ENCODE results near the gene IP6K3. TPM values are rescaled to one million over a fixed set of nuclear protein-coding genes. Genes with fewer than 3 reads are reported as not detected.

IP6K3 gene
- total RNA-seq, 1 donor from 2014 or later, result not detected

GRCh38 chr6:33688451-33689147 lies 58.1 kb downstream of the IP6K3 start:
- H3K4me1 Mint-ChIP-seq (ENCODE audit: low read depth), result peaks cover 28% of the 10 kb centered on the region
- H3K9me3 Mint-ChIP-seq, result no peaks in the 10 kb centered on the region
- H3K27ac Mint-ChIP-seq, result no peak overlapping the region
- no peak overlapping the region for H3K4me3 Mint-ChIP-seq
- intact Hi-C loops (cut with micrococcal nuclease), result no loop called here
- no peak for DNase-seq (ENCODE audit: low spot score)
- H3K36me3 Mint-ChIP-seq (ENCODE audit: low read depth), result peaks cover 49% of the 10 kb centered on the region
- no peaks in the 10 kb centered on the region for H3K27me3 Mint-ChIP-seq (ENCODE audit: insufficient read depth)

GRCh38 chr6:33688006-33688405 lies 58.7 kb downstream of the IP6K3 start:
- H3K9me3 Mint-ChIP-seq, result no peaks in the 10 kb centered on the region
- no peak for DNase-seq (ENCODE audit: low spot score)
- no peak overlapping the region for H3K27ac Mint-ChIP-seq
- no peak overlapping the region for H3K4me3 Mint-ChIP-seq
- peaks cover 51% of the 10 kb centered on the region for H3K36me3 Mint-ChIP-seq (ENCODE audit: low read depth)
- intact Hi-C loops (cut with micrococcal nuclease), result no loop called here
- peaks cover 28% of the 10 kb centered on the region for H3K4me1 Mint-ChIP-seq (ENCODE audit: low read depth)
- H3K27me3 Mint-ChIP-seq (ENCODE audit: insufficient read depth), result no peaks in the 10 kb centered on the region

- no peaks in the 10 kb centered on the region for H3K9me3 Mint-ChIP-seq
- intact Hi-C loops (cut with micrococcal nuclease), result no loop called here
- no peaks in the 10 kb centered on the region for H3K27me3 Mint-ChIP-seq (ENCODE audit: insufficient read depth)
- peaks cover 28% of the 10 kb centered on the region for H3K4me1 Mint-ChIP-seq (ENCODE audit: low read depth)
- H3K36me3 Mint-ChIP-seq (ENCODE audit: low read depth), result peaks cover 49% of the 10 kb centered on the region
- no peak for DNase-seq (ENCODE audit: low spot score)
- H3K4me3 Mint-ChIP-seq, result no peak overlapping the region
- no peak overlapping the region for H3K27ac Mint-ChIP-seq
These were observed 59.4 kb downstream of the IP6K3 start for GRCh38 chr6:33686981-33687975.

GRCh38 chr6:33686225-33686924 lies 60.3 kb downstream of the IP6K3 start:
- no peaks in the 10 kb centered on the region for H3K9me3 Mint-ChIP-seq
- no peak overlapping the region for H3K4me3 Mint-ChIP-seq
- no peak overlapping the region for H3K27ac Mint-ChIP-seq
- intact Hi-C loops (cut with micrococcal nuclease), result no loop called here
- peaks cover 25% of the 10 kb centered on the region for H3K4me1 Mint-ChIP-seq (ENCODE audit: low read depth)
- no peak for DNase-seq (ENCODE audit: low spot score)
- peaks cover 47% of the 10 kb centered on the region for H3K36me3 Mint-ChIP-seq (ENCODE audit: low read depth)
- no peaks in the 10 kb centered on the region for H3K27me3 Mint-ChIP-seq (ENCODE audit: insufficient read depth)

- Mint-ChIP-seq H3K27ac (peak overlapping the region; percentile 68), H3K9me3 (no peaks in the 10 kb centered on the region), H3K4me1 (ENCODE audit: low read depth) (peaks cover 23% of the 10 kb centered on the region), H3K36me3 (ENCODE audit: low read depth) (peaks cover 44% of the 10 kb centered on the region), H3K27me3 (ENCODE audit: insufficient read depth) (no peaks in the 10 kb centered on the region), H3K4me3 (no peak overlapping the region)
- intact Hi-C loops (cut with micrococcal nuclease), result no loop called here
- DNase-seq (ENCODE audit: low spot score), result no peak
These were observed 61.1 kb downstream of the IP6K3 start for GRCh38 chr6:33685411-33686224.

- H3K36me3 Mint-ChIP-seq (ENCODE audit: low read depth), result peaks cover 44% of the 10 kb centered on the region
- intact Hi-C loops (cut with micrococcal nuclease), result no loop called here
- H3K4me1 Mint-ChIP-seq (ENCODE audit: low read depth), result peaks cover 23% of the 10 kb centered on the region
- H3K27me3 Mint-ChIP-seq (ENCODE audit: insufficient read depth), result no peaks in the 10 kb centered on the region
- H3K4me3 Mint-ChIP-seq, result no peak overlapping the region
- no peaks in the 10 kb centered on the region for H3K9me3 Mint-ChIP-seq
- peak overlapping the region; percentile 68 for H3K27ac Mint-ChIP-seq
- DNase-seq (ENCODE audit: low spot score), result no peak
These were observed 61.7 kb downstream of the IP6K3 start for GRCh38 chr6:33684983-33685382.

- H3K27me3 Mint-ChIP-seq (ENCODE audit: insufficient read depth), result no peaks in the 10 kb centered on the region
- intact Hi-C loops (cut with micrococcal nuclease), result no loop called here
- no peaks in the 10 kb centered on the region for H3K9me3 Mint-ChIP-seq
- no peak overlapping the region for H3K4me3 Mint-ChIP-seq
- DNase-seq (ENCODE audit: low spot score), result no peak
- no peak overlapping the region for H3K27ac Mint-ChIP-seq
- H3K36me3 Mint-ChIP-seq (ENCODE audit: low read depth), result peaks cover 44% of the 10 kb centered on the region
- peaks cover 23% of the 10 kb centered on the region for H3K4me1 Mint-ChIP-seq (ENCODE audit: low read depth)
These were observed 62.2 kb downstream of the IP6K3 start for GRCh38 chr6:33684428-33684896.

GRCh38 chr6:33683576-33684427 lies 62.9 kb downstream of the IP6K3 start:
- Mint-ChIP-seq H3K4me1 (ENCODE audit: low read depth) (peaks cover 23% of the 10 kb centered on the region), H3K9me3 (no peaks in the 10 kb centered on the region), H3K4me3 (no peak overlapping the region), H3K27me3 (ENCODE audit: insufficient read depth) (no peaks in the 10 kb centered on the region), H3K36me3 (ENCODE audit: low read depth) (peaks cover 44% of the 10 kb centered on the region), H3K27ac (peak overlapping the region; percentile 90)
- intact Hi-C loops (cut with micrococcal nuclease), result no loop called here
- DNase-seq (ENCODE audit: low spot score), result no peak

- intact Hi-C loops (cut with micrococcal nuclease), result no loop called here
- peaks cover 43% of the 10 kb centered on the region for H3K36me3 Mint-ChIP-seq (ENCODE audit: low read depth)
These were observed 63.6 kb downstream of the IP6K3 start for GRCh38 chr6:33683051-33683571.

GRCh38 chr6:33682341-33682740 lies 64.4 kb downstream of the IP6K3 start:
- H3K27me3 Mint-ChIP-seq (ENCODE audit: insufficient read depth), result no peaks in the 10 kb centered on the region
- no peaks in the 10 kb centered on the region for H3K9me3 Mint-ChIP-seq
- H3K36me3 Mint-ChIP-seq (ENCODE audit: low read depth), result peaks cover 49% of the 10 kb centered on the region
- H3K4me3 Mint-ChIP-seq, result no peak overlapping the region
- peaks cover 23% of the 10 kb centered on the region for H3K4me1 Mint-ChIP-seq (ENCODE audit: low read depth)
- H3K27ac Mint-ChIP-seq, result no peak overlapping the region
- no peak for DNase-seq (ENCODE audit: low spot score)
- intact Hi-C loops (cut with micrococcal nuclease), result no loop called here

More at GRCh38 chr6:33683051-33683571, 63.6 kb downstream of the IP6K3 start:
- DNase-seq (ENCODE audit: low spot score), result peak; percentile 12
- Mint-ChIP-seq H3K9me3 (no peaks in the 10 kb centered on the region), H3K27me3 (ENCODE audit: insufficient read depth) (no peaks in the 10 kb centered on the region), H3K4me3 (peak overlapping the region; percentile 19), H3K4me1 (ENCODE audit: low read depth) (peaks cover 23% of the 10 kb centered on the region), H3K27ac (peak overlapping the region; percentile 90)

- Mint-ChIP-seq H3K27ac (no peak overlapping the region), H3K9me3 (no peaks in the 10 kb centered on the region), H3K27me3 (ENCODE audit: insufficient read depth) (no peaks in the 10 kb centered on the region), H3K36me3 (ENCODE audit: low read depth) (peaks cover 42% of the 10 kb centered on the region), H3K4me3 (no peak overlapping the region), H3K4me1 (ENCODE audit: low read depth) (peaks cover 23% of the 10 kb centered on the region)
- intact Hi-C loops (cut with micrococcal nuclease), result no loop called here
- no peak for DNase-seq (ENCODE audit: low spot score)
These were observed 66.9 kb downstream of the IP6K3 start for GRCh38 chr6:33679761-33680160.

Data from activated T-helper 1 cell treated with anti-CD3 and anti-CD28 coated beads, Interleukin-12 subunit alpha, Interleukin-12 subunit beta, Interleukin-2, Interleukin-4 antibody, amounts not matched to agents 30 ng/mL and 10 ng/mL and 1 ng/mL, durations not matched to agents 14 hours and 24 hours and 36 hours (primary cell).